KMS-11 (cell line): ENCODE data around the gene RAVER2.

Source experiments
- H2AFZ ChIP-seq: fragments of 200-600 bp; sonication (generic); 2 replicates; pipeline ENCODE4 v1.6.1; 2016; ENCODE audit warnings: antibody characterized with exemption, mixed run types, low read depth
- H3K27ac ChIP-seq: fragments of 200-600 bp; sonication (generic); 2 replicates; pipeline ENCODE4 v1.6.1; 2016; ENCODE audit warnings: mild to moderate bottlenecking, mixed run types
- H3K27me3 ChIP-seq: fragments of 200-600 bp; sonication (generic); 2 replicates; pipeline ENCODE4 v1.6.1; 2017; ENCODE audit warnings: mild to moderate bottlenecking, low read depth, mixed run types, moderate library complexity; ENCODE audit not compliant: insufficient read depth
- H3K36me3 ChIP-seq: fragments of 200-600 bp; sonication (generic); 2 replicates; pipeline ENCODE4 v1.6.1; 2017; ENCODE audit warnings: mild to moderate bottlenecking, mixed run types; ENCODE audit not compliant: insufficient read depth
- H3K4me1 ChIP-seq: fragments of 200-600 bp; sonication (generic); 2 replicates; pipeline ENCODE4 v1.6.1; 2016; ENCODE audit warnings: mild to moderate bottlenecking, low read depth, mixed run types; ENCODE audit not compliant: poor library complexity, severe bottlenecking
- H3K4me2 ChIP-seq: fragments of 200-600 bp; sonication (generic); 2 replicates; pipeline ENCODE4 v1.7.0; 2016; ENCODE audit warnings: mild to moderate bottlenecking, mixed run types
- H3K4me3 ChIP-seq: fragments of 200-600 bp; sonication (generic); IDR thresholded peaks from 2 replicates; pipeline ENCODE4 v1.6.1; 2017; ENCODE audit warnings: low read depth, low read length, mixed read lengths; ENCODE audit not compliant: insufficient read depth
- H3K79me2 ChIP-seq: fragments of 200-600 bp; sonication (generic); 2 replicates; pipeline ENCODE4 v1.6.1; 2016; ENCODE audit warnings: low read depth, mixed run types; ENCODE audit not compliant: insufficient read depth
- H3K9ac ChIP-seq: fragments of 200-600 bp; sonication (generic); 2 replicates; pipeline ENCODE4 v1.6.1; 2016; ENCODE audit warnings: mild to moderate bottlenecking, mixed run types
- H4K20me1 ChIP-seq: fragments of 200-600 bp; sonication (generic); 2 replicates; pipeline ENCODE4 v1.6.1; 2016; ENCODE audit warnings: mild to moderate bottlenecking, mixed run types; ENCODE audit not compliant: insufficient read depth
- TF ChIP-seq, protein P1 (sequence below): fragments of 200-600 bp; sonication (generic); conservative IDR thresholded peaks from 2 replicates; pipeline ENCODE4 v1.6.1; 2017; ENCODE audit warnings: low read depth, mild to moderate bottlenecking, antibody characterized with exemption, low read length, moderate library complexity, mixed read lengths

RAVER2 gene

DNA sequence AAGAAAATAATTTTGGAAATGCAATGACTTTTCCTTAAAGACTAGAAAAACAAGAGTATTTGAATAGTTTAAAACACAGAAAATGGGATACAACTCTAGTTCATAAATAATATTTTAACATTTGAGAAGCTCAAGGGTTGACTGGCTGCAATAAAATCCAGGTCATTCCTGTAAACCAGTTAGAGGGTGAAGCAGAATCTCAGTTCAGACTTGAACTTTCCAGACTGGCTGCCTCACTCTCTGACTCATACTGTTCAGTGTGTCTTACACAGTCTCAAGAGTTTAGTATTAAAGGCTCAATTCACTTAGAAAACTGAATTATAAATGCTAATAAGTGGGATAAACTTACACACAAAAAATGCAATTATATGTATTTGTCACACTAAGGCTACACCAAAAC, 89.9 kb downstream of the RAVER2 start:
- Histone ChIP-seq H2AFZ (no peak overlapping the region), H3K4me1 (no peaks in the 10 kb centered on the region), H4K20me1 (no peaks in the 10 kb centered on the region), H3K79me2 (no peaks in the 10 kb centered on the region), H3K36me3 (peaks cover 10% of the 10 kb centered on the region; the same call in 1 of the 2 replicates), H3K4me2 (no peak overlapping the region), H3K9ac (no peak overlapping the region), H3K27ac (no peak overlapping the region), H3K4me3 (no peak overlapping the region), H3K27me3 (no peaks in the 10 kb centered on the region)
- TF ChIP-seq, protein P1, sequence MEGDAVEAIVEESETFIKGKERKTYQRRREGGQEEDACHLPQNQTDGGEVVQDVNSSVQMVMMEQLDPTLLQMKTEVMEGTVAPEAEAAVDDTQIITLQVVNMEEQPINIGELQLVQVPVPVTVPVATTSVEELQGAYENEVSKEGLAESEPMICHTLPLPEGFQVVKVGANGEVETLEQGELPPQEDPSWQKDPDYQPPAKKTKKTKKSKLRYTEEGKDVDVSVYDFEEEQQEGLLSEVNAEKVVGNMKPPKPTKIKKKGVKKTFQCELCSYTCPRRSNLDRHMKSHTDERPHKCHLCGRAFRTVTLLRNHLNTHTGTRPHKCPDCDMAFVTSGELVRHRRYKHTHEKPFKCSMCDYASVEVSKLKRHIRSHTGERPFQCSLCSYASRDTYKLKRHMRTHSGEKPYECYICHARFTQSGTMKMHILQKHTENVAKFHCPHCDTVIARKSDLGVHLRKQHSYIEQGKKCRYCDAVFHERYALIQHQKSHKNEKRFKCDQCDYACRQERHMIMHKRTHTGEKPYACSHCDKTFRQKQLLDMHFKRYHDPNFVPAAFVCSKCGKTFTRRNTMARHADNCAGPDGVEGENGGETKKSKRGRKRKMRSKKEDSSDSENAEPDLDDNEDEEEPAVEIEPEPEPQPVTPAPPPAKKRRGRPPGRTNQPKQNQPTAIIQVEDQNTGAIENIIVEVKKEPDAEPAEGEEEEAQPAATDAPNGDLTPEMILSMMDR, result no peak

DNA sequence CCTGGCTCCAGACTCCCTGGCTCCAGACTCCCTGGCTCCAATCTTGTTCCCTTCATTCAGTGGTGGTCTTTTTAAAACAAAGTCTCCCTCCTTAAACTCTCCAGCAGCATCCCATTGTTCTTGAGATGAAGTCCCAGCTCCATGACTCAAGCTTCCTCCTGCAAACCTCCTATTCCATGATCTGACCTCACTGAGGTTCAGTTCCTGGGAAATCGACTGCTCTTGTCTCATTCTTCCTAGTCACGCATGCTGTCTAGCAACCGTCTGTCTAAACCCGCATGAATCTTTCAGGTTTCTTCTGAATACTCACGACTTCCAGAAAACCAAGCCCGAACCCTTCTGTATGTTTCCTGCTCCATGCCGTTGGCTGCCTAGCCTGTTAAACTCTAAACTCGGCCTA, 91.9 kb downstream of the RAVER2 start:
- Histone ChIP-seq H3K4me3 (no peak overlapping the region), H3K4me2 (no peak overlapping the region), H3K27me3 (no peaks in the 10 kb centered on the region), H3K9ac (no peak overlapping the region), H3K36me3 (peaks cover 10% of the 10 kb centered on the region; the same call in 1 of the 2 replicates), H4K20me1 (no peaks in the 10 kb centered on the region), H3K27ac (no peak overlapping the region), H3K4me1 (no peaks in the 10 kb centered on the region), H3K79me2 (no peaks in the 10 kb centered on the region), H2AFZ (no peak overlapping the region)
- TF ChIP-seq, protein P1, result no peak

DNA sequence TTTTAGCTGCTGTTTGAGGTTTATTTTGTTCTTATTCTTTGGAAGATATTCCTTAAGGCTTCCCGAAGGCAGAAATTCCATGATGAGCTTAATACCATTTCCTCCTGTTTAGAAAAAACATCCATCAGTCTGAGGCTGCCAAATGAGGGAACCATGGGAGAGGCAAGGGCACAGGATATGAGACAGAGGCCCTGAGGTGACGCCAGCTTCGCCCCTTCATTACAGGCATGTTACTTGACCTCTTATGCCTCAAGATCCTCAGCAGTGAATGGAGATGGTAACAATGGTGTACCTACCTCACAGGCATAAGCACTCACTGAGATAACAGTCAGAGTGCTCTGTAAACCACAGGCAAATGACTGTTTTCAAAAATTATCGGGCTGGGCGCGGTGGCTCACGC, 93.6 kb downstream of the RAVER2 start:
- no peaks in the 10 kb centered on the region for H4K20me1 ChIP-seq
- TF ChIP-seq, protein P1, result no peak
- H3K27ac ChIP-seq, result no peak overlapping the region
- no peak overlapping the region for H3K4me3 ChIP-seq
- H3K36me3 ChIP-seq, result peaks cover 10% of the 10 kb centered on the region; the same call in 1 of the 2 replicates
- H3K4me2 ChIP-seq, result no peak overlapping the region
- H3K9ac ChIP-seq, result no peak overlapping the region
- no peaks in the 10 kb centered on the region for H3K4me1 ChIP-seq
- no peaks in the 10 kb centered on the region for H3K27me3 ChIP-seq
- no peaks in the 10 kb centered on the region for H3K79me2 ChIP-seq
- no peak overlapping the region for H2AFZ ChIP-seq

DNA sequence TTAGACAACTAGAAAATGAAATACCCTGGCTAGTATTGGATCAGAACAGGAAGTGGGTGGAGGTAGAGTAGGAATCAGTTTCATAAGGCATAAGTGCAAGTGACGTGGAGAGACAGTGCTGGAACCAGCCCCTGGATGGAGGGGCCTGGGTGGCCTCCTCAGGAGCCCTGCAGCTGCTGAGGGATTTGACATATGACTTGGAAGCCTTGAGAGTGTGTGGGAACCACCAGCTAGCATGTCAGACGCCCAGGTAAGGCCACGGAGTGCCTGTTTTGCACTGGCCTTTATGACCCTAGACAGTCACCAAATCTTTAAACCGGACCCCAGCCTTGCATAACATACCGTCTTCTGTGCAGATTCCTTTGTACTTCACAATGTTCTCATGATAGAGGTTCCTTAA, 94.4 kb downstream of the RAVER2 start:
- Histone ChIP-seq H3K27ac (no peak overlapping the region), H3K27me3 (no peaks in the 10 kb centered on the region), H3K9ac (no peak overlapping the region), H3K36me3 (peaks cover 8% of the 10 kb centered on the region; the same call in 1 of the 2 replicates), H2AFZ (no peak overlapping the region), H4K20me1 (no peaks in the 10 kb centered on the region), H3K4me1 (no peaks in the 10 kb centered on the region), H3K4me2 (no peak overlapping the region), H3K4me3 (no peak overlapping the region), H3K79me2 (no peaks in the 10 kb centered on the region)
- TF ChIP-seq, protein P1, result no peak
